ENCODE results near the gene TTLL8.
A peak's percentile ranks its signal among the peaks of the same experiment; 100 is the strongest.

Gene TTLL8

GRCh38 chr22:50034126-50035081, 23.7 kb downstream of the TTLL8 start:
- Histone ChIP-seq H3K36me3 (ENCODE audit: insufficient read depth, low read length) (no peaks in the 10 kb centered on the region), H3K4me2 (ENCODE audit: low read length) (no peak overlapping the region), H3K4me1 (ENCODE audit: control insufficient read depth, insufficient read depth, low read length) (no peaks in the 10 kb centered on the region), H3K4me3 (ENCODE audit: low read length) (no peak overlapping the region), H3K27me3 (ENCODE audit: control insufficient read depth, insufficient read depth, low read length) (peaks cover 33% of the 10 kb centered on the region), H3K9ac (ENCODE audit: low read depth, low read length) (no peak overlapping the region), H3K9me3 (replicated peaks; ENCODE audit: low read length) (no peaks in the 10 kb centered on the region)

GRCh38 chr22:50032941-50033601, 25.0 kb downstream of the TTLL8 start:
- H3K9ac ChIP-seq (ENCODE audit: low read depth, low read length) = no peak overlapping the region
- H3K4me3 ChIP-seq (ENCODE audit: low read length) = no peak overlapping the region
- H3K4me2 ChIP-seq (ENCODE audit: low read length) = no peak overlapping the region
- H3K9me3 ChIP-seq (replicated peaks; ENCODE audit: low read length) = no peaks in the 10 kb centered on the region
- H3K4me1 ChIP-seq (ENCODE audit: control insufficient read depth, insufficient read depth, low read length) = peaks cover under 1% of the 10 kb centered on the region
- peaks cover 33% of the 10 kb centered on the region for H3K27me3 ChIP-seq (ENCODE audit: control insufficient read depth, insufficient read depth, low read length)
- H3K36me3 ChIP-seq (ENCODE audit: insufficient read depth, low read length) = no peaks in the 10 kb centered on the region

GRCh38 chr22:50032109-50032871, 25.8 kb downstream of the TTLL8 start:
- H3K4me2 ChIP-seq (ENCODE audit: low read length) = no peak overlapping the region
- no peaks in the 10 kb centered on the region for H3K36me3 ChIP-seq (ENCODE audit: insufficient read depth, low read length)
- H3K27me3 ChIP-seq (ENCODE audit: control insufficient read depth, insufficient read depth, low read length) = peaks cover 33% of the 10 kb centered on the region
- no peak overlapping the region for H3K9ac ChIP-seq (ENCODE audit: low read depth, low read length)
- H3K9me3 ChIP-seq (replicated peaks; ENCODE audit: low read length) = no peaks in the 10 kb centered on the region
- H3K4me1 ChIP-seq (ENCODE audit: control insufficient read depth, insufficient read depth, low read length) = peaks cover 7% of the 10 kb centered on the region
- no peak overlapping the region for H3K4me3 ChIP-seq (ENCODE audit: low read length)

- Histone ChIP-seq H3K9ac (ENCODE audit: low read depth, low read length) (no peak overlapping the region), H3K36me3 (ENCODE audit: insufficient read depth, low read length) (no peaks in the 10 kb centered on the region), H3K27me3 (ENCODE audit: control insufficient read depth, insufficient read depth, low read length) (peaks cover 33% of the 10 kb centered on the region), H3K9me3 (replicated peaks; ENCODE audit: low read length) (no peaks in the 10 kb centered on the region), H3K4me1 (ENCODE audit: control insufficient read depth, insufficient read depth, low read length) (peaks cover 7% of the 10 kb centered on the region), H3K4me2 (ENCODE audit: low read length) (no peak overlapping the region), H3K4me3 (ENCODE audit: low read length) (no peak overlapping the region)
Measured at GRCh38 chr22:50031189-50032091, 26.7 kb downstream of the TTLL8 start.

- peaks cover 7% of the 10 kb centered on the region for H3K4me1 ChIP-seq (ENCODE audit: control insufficient read depth, insufficient read depth, low read length)
- no peak overlapping the region for H3K9ac ChIP-seq (ENCODE audit: low read depth, low read length)
- H3K9me3 ChIP-seq (replicated peaks; ENCODE audit: low read length) = no peaks in the 10 kb centered on the region
- H3K4me2 ChIP-seq (ENCODE audit: low read length) = peak overlapping the region; percentile 29
- no peak overlapping the region for H3K4me3 ChIP-seq (ENCODE audit: low read length)
- H3K36me3 ChIP-seq (ENCODE audit: insufficient read depth, low read length) = no peaks in the 10 kb centered on the region
- H3K27me3 ChIP-seq (ENCODE audit: control insufficient read depth, insufficient read depth, low read length) = peaks cover 38% of the 10 kb centered on the region
Measured at GRCh38 chr22:50030297-50031188, 27.6 kb downstream of the TTLL8 start.

- Histone ChIP-seq H3K4me3 (ENCODE audit: low read length) (no peak overlapping the region), H3K27me3 (ENCODE audit: control insufficient read depth, insufficient read depth, low read length) (peaks cover 22% of the 10 kb centered on the region), H3K4me1 (ENCODE audit: control insufficient read depth, insufficient read depth, low read length) (peaks cover 7% of the 10 kb centered on the region), H3K9me3 (replicated peaks; ENCODE audit: low read length) (no peaks in the 10 kb centered on the region), H3K9ac (ENCODE audit: low read depth, low read length) (no peak overlapping the region), H3K4me2 (ENCODE audit: low read length) (no peak overlapping the region), H3K36me3 (ENCODE audit: insufficient read depth, low read length) (no peaks in the 10 kb centered on the region)
Measured at GRCh38 chr22:50027639-50028537, 30.2 kb downstream of the TTLL8 start.

- Histone ChIP-seq H3K9me3 (replicated peaks; ENCODE audit: low read length) (no peaks in the 10 kb centered on the region), H3K4me2 (ENCODE audit: low read length) (no peak overlapping the region), H3K27me3 (ENCODE audit: control insufficient read depth, insufficient read depth, low read length) (peaks cover 6% of the 10 kb centered on the region), H3K9ac (ENCODE audit: low read depth, low read length) (no peak overlapping the region), H3K36me3 (ENCODE audit: insufficient read depth, low read length) (no peaks in the 10 kb centered on the region), H3K4me1 (ENCODE audit: control insufficient read depth, insufficient read depth, low read length) (peaks cover 7% of the 10 kb centered on the region), H3K4me3 (ENCODE audit: low read length) (no peak overlapping the region)
Measured at GRCh38 chr22:50025993-50026392, 32.1 kb downstream of the TTLL8 start.

- H3K27me3 ChIP-seq (ENCODE audit: control insufficient read depth, insufficient read depth, low read length) = peaks cover 31% of the 10 kb centered on the region
- H3K36me3 ChIP-seq (ENCODE audit: insufficient read depth, low read length) = no peaks in the 10 kb centered on the region
- no peak overlapping the region for H3K9ac ChIP-seq (ENCODE audit: low read depth, low read length)
- H3K4me1 ChIP-seq (ENCODE audit: control insufficient read depth, insufficient read depth, low read length) = peaks cover under 1% of the 10 kb centered on the region
- no peaks in the 10 kb centered on the region for H3K9me3 ChIP-seq (replicated peaks; ENCODE audit: low read length)
- no peak overlapping the region for H3K4me3 ChIP-seq (ENCODE audit: low read length)
- no peak overlapping the region for H3K4me2 ChIP-seq (ENCODE audit: low read length)
Measured at GRCh38 chr22:50022171-50022819, 35.8 kb downstream of the TTLL8 start.

GRCh38 chr22:50020606-50021005, 37.5 kb downstream of the TTLL8 start:
- Histone ChIP-seq H3K36me3 (ENCODE audit: insufficient read depth, low read length) (no peaks in the 10 kb centered on the region), H3K4me3 (ENCODE audit: low read length) (no peak overlapping the region), H3K4me2 (ENCODE audit: low read length) (no peak overlapping the region), H3K27me3 (ENCODE audit: control insufficient read depth, insufficient read depth, low read length) (peaks cover 40% of the 10 kb centered on the region), H3K9me3 (replicated peaks; ENCODE audit: low read length) (no peaks in the 10 kb centered on the region), H3K9ac (ENCODE audit: low read depth, low read length) (no peak overlapping the region), H3K4me1 (ENCODE audit: control insufficient read depth, insufficient read depth, low read length) (peaks cover 12% of the 10 kb centered on the region)

All from skeletal muscle satellite cell (primary cell).